ENCODE results near the gene CDH13. TPM values are rescaled to one million over a fixed set of nuclear protein-coding genes. Genes with fewer than 3 reads are reported as not detected.

The CDH13 gene
- total RNA-seq, 2 experiments from 2014 or later, result not detected

DNA sequence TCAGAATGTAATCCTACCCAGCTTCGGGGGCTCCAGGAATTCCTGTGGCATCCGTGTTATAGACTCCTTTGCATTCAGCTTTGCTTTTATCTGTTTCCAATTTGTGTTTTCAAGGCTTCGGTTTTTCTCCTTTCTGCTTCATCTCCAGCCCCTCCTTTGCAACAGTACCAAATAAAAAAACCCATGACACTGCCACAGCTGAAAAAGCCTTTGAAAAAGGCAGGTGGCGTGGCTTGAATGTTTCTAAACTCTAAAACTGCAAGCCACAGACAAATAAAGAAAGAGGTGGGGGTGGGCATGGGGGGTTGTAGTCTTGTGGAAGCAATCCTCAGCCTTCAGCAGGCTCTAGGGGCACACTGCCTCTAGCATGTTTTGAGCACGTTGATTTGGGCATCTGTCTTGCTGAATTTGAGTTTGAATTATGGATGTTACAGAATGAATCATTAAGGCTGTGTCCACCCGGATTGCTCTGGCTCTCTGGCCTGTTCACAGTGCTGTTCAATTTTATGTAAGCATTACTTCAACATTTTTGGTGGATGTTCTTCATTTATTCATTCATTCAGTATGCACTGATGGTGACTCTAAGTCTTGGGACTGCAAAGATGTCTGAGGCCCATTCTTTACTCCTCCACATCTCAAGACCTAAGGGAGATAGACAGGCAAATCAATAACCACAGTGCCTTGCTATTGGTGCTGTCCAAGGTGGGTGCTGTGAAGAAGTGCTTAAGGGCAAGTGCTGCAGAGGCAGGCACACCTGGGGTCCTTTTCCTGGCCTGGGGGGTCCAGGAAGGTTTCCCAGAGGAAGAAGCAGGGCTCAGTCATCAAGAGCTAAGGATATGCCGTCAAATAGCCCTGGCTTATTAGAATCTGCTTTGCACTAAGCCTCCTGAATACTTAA lies 77.4 kb downstream of the CDH13 start:
- intact Hi-C loops (cut with micrococcal nuclease), result no loop called here
- Mint-ChIP-seq H3K36me3 (no peaks in the 10 kb centered on the region), H3K27ac (no peak overlapping the region), H3K9me3 (no peaks in the 10 kb centered on the region), H3K4me3 (no peak overlapping the region), H3K27me3 (peaks cover 1% of the 10 kb centered on the region), H3K4me1 (ENCODE audit: low read depth) (peaks cover 11% of the 10 kb centered on the region)
- CTCF ChIA-PET, result no interaction called here
- POLR2A ChIA-PET, result no interaction called here
- DNase-seq, result no peak

DNA sequence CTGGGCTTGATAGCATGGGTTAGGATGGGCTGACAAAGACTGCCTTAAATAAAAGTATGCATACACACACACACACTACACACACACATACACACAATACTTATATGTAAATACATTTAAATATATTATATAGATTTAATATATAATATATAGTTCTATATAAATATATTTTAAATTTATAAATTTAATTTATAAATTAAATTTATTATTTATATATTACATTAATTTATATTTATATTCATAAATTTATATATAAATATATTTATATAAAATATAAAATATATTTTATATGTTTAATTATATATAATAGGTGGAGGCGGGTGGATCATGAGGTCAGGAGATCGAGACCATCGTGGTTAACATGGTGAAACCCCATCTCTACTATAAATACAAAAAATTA lies 83.2 kb downstream of the CDH13 start:
- H3K27me3 Mint-ChIP-seq, result no peaks in the 10 kb centered on the region
- CTCF ChIA-PET, result no interaction called here

DNA sequence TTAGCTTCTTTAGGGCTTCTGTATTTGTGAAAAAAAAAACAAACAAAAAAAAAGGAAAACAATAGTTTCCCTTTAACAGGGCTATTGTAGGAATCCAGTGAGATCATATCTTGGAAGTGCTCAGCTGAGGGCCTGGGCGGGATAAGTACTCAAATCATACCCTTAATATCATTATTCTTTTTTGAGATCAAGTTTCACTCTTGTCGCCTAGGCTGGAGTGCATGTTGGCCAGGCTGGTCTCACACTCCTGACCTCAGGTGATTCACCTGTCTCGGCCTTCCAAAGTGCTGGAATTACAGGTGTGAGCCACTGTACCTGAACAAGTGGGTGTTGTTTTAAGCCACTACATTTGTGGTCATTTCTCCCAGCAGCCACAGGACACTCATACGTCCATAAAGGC lies 87.0 kb downstream of the CDH13 start:
- Mint-ChIP-seq H3K27ac (no peak overlapping the region), H3K9me3 (no peaks in the 10 kb centered on the region), H3K4me3 (no peak overlapping the region), H3K36me3 (no peaks in the 10 kb centered on the region), H3K27me3 (no peaks in the 10 kb centered on the region), H3K4me1 (ENCODE audit: low read depth) (no peaks in the 10 kb centered on the region)
- DNase-seq, result no peak
- ChIA-PET CTCF (interaction anchor here (0.6 kb wide), 1 partner anchor 64 kb away, joined by 3 read pairs; no protein-coding TSS in a partner anchor), POLR2A (no interaction called here)
- intact Hi-C loops (cut with micrococcal nuclease), result no loop called here

More for the DNA sequence above, 83.2 kb downstream of the CDH13 start:
- no peak for DNase-seq
- POLR2A ChIA-PET, result no interaction called here
- no peaks in the 10 kb centered on the region for H3K36me3 Mint-ChIP-seq
- H3K9me3 Mint-ChIP-seq, result no peaks in the 10 kb centered on the region
- no peaks in the 10 kb centered on the region for H3K4me1 Mint-ChIP-seq (ENCODE audit: low read depth)
- H3K4me3 Mint-ChIP-seq, result no peak overlapping the region
- intact Hi-C loops (cut with micrococcal nuclease), result no loop called here
- H3K27ac Mint-ChIP-seq, result no peak overlapping the region

DNA sequence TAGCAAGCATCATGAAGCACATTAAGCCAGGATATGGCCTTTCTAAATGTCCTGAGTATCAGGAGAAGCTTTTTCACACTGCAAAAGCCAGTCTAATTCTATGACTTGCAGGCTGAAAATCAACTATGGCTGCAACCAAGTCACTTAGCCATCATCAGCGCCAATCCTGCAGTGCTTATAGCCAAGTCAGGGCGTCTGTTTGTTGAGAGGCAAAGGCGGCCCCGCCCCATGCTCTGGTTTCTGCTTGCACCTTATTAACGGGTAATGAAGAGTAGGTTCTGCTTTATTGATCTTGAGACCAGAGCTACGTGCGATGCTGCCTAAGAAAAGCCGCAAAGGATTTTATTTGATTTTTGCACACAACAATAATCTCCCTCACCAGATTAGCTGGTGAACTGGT lies 88.4 kb downstream of the CDH13 start:
- H3K36me3 Mint-ChIP-seq, result no peaks in the 10 kb centered on the region
- ChIA-PET CTCF (no interaction called here), POLR2A (no interaction called here)
- no peak overlapping the region for H3K27ac Mint-ChIP-seq
- no peaks in the 10 kb centered on the region for H3K27me3 Mint-ChIP-seq
- H3K4me1 Mint-ChIP-seq (ENCODE audit: low read depth), result no peaks in the 10 kb centered on the region
- H3K9me3 Mint-ChIP-seq, result no peaks in the 10 kb centered on the region
- intact Hi-C loops (cut with micrococcal nuclease), result no loop called here
- DNase-seq, result no peak
- H3K4me3 Mint-ChIP-seq, result no peak overlapping the region

DNA sequence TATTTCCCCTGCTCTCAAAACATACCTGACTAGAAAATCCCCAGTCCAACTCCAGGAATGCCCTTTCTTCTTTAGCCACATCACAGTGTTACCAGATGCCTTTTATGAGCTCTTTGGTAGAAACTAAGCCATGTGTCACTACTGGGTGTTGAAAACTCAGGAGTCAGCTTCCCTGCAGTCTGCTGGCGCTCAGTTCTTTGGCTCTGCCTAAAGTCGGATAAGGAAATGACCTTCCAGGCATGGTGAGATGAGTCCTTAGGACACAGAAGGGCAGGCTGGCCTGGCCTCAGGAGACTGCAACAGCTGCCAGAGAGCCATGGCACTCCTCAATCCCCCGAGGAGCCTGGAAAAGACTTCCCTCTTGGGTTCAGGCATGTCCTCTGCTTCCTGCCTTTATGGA lies 89.1 kb downstream of the CDH13 start:
- intact Hi-C loops (cut with micrococcal nuclease), result no loop called here
- Mint-ChIP-seq H3K27me3 (no peaks in the 10 kb centered on the region), H3K27ac (no peak overlapping the region), H3K36me3 (no peaks in the 10 kb centered on the region), H3K4me1 (ENCODE audit: low read depth) (no peaks in the 10 kb centered on the region), H3K4me3 (no peak overlapping the region), H3K9me3 (no peaks in the 10 kb centered on the region)
- no peak for DNase-seq
- ChIA-PET POLR2A (no interaction called here), CTCF (no interaction called here)

DNA sequence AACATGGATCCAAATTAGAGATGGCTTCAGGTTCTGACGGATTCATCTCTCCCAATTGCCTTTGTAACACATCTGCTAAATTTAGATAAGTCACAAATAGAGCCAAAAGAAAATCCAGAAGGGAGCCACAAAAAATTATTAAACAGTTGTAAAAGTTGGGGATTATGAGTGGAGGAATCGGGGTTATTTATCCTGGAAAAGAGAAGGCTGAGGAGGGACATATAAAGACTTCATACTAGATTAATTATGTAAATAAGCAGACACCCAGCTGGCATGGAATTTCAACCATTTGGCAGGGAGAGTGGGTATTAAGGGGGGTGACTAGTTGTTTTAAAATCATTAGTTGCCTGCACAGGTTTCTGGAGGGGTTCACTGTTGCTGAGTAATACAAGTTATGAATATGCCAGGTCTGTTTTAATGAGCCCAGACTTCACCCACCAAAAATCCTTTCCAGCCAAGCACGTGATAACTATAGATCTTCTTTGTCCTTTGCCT lies 89.6 kb downstream of the CDH13 start:
- Mint-ChIP-seq H3K27me3 (no peaks in the 10 kb centered on the region), H3K9me3 (no peaks in the 10 kb centered on the region), H3K4me1 (ENCODE audit: low read depth) (no peaks in the 10 kb centered on the region), H3K36me3 (no peaks in the 10 kb centered on the region), H3K4me3 (no peak overlapping the region), H3K27ac (no peak overlapping the region)
- ChIA-PET POLR2A (no interaction called here), CTCF (no interaction called here)
- intact Hi-C loops (cut with micrococcal nuclease), result no loop called here
- no peak for DNase-seq

DNA sequence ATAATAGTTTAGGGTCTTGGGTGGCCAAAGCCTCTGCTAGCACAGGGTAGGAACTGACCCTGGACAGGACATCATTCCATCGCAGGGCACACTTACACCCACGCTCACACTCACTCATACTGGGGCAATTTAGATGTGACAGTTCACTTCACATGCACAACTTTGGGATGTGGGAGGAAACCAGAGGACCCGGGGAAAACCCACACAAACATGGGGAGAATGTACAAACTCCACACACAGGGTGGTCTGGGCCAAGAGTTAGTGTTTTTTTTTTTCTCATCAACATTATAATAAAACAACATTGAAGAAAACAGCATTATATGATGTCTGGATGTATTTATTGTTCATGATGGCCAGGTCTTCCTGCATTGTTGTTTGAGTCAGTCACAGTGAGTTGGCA lies 93.6 kb downstream of the CDH13 start:
- intact Hi-C loops (cut with micrococcal nuclease), result no loop called here
- Mint-ChIP-seq H3K27me3 (no peaks in the 10 kb centered on the region), H3K4me3 (no peak overlapping the region), H3K36me3 (no peaks in the 10 kb centered on the region), H3K4me1 (ENCODE audit: low read depth) (no peaks in the 10 kb centered on the region), H3K27ac (no peak overlapping the region), H3K9me3 (no peaks in the 10 kb centered on the region)
- POLR2A ChIA-PET, result no interaction called here
- CTCF ChIA-PET, result no interaction called here
- no peak for DNase-seq

DNA sequence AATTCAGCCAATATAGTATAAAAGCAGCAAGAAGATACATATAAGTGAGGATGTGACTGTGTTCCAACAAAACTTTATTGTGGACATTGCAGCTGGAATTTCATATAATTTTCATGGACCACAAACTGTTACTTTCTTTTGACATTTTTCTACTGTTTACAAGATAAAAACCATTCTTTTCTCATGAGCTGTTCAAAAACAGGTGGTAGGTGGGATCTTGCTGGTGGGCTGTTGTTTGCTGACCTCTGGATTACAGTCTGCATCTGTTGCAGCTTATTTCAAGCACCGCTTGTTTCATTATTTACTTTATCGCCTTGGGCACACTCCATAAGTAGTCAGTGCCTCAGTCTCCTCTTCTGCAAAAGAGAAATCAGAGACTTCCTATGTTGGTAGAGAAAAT lies 99.5 kb downstream of the CDH13 start:
- Mint-ChIP-seq H3K4me1 (ENCODE audit: low read depth) (peaks cover 4% of the 10 kb centered on the region), H3K27ac (no peak overlapping the region), H3K9me3 (peaks cover 11% of the 10 kb centered on the region), H3K27me3 (no peaks in the 10 kb centered on the region), H3K36me3 (no peaks in the 10 kb centered on the region), H3K4me3 (no peak overlapping the region)
- no peak for DNase-seq
- ChIA-PET POLR2A (no interaction called here), CTCF (interaction anchor here (1.2 kb wide), 1 partner anchor 9 kb away, joined by 3 read pairs; no protein-coding TSS in a partner anchor)
- intact Hi-C loops (cut with micrococcal nuclease), result no loop called here

DNA sequence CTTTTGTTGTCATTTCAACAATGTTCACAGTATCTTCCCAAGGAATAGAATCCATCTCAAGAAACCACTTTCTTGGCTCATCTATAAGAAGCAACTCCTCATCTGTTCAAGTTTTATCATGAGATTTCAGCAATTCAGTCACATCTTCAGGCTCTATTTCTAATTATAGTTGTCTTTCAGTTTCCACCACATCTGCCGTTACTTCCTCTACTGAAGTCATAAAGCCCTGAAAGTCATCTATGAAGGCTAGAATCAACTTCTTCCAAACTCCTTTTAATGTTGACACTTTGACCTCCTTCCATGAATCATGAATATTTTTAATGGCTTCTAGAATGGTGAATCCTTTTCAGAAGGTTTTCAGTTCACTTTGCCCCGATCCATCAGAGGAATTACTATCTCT lies 102.1 kb downstream of the CDH13 start:
- POLR2A ChIA-PET, result no interaction called here
- Mint-ChIP-seq H3K9me3 (peaks cover 11% of the 10 kb centered on the region), H3K4me1 (ENCODE audit: low read depth) (peaks cover 4% of the 10 kb centered on the region), H3K27me3 (no peaks in the 10 kb centered on the region), H3K4me3 (no peak overlapping the region), H3K36me3 (no peaks in the 10 kb centered on the region), H3K27ac (no peak overlapping the region)
- no peak for DNase-seq
- CTCF ChIA-PET, result no interaction called here
- intact Hi-C loops (cut with micrococcal nuclease), result no loop called here

DNA sequence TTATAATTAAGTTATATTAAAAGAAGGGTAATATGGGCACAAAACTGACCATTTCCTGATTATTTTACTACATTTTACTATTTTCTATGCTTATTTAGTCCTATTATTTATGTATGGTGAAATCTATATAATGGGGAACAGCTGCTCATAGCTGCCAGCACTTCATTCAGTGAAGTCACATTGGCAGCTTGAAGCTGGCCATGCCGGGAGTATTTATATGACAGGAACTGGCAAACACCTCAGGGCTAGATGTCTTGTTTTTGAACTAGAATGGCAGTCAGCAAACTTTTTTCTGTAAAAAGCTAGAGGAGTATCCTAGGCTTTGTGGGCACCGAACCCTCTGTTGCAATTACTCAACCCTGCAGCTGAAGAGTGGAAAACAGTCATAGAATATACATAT lies 104.1 kb downstream of the CDH13 start:
- H3K9me3 Mint-ChIP-seq, result peaks cover 11% of the 10 kb centered on the region

DNA sequence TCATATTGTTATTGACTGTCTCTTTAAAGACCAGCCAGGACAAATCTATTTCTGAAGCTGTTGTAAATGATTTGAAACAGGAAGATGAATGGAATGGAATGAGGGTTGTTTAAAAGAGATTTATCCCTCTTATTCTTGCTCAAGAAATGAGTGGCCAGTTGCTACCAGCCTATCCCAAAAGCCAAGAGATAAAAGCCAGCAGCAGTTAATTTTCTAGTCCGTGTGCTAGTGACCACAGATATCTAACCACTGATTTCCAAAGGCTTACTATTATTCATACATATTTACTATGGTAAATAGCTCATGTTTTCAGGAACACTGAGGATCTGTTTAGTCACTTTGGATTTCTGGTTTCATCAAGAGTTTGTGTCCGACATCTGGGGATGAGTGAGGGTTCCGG lies 105.7 kb downstream of the CDH13 start:
- Mint-ChIP-seq H3K27ac (no peak overlapping the region), H3K4me3 (no peak overlapping the region), H3K4me1 (ENCODE audit: low read depth) (peaks cover 4% of the 10 kb centered on the region), H3K9me3 (peaks cover 11% of the 10 kb centered on the region), H3K27me3 (no peaks in the 10 kb centered on the region), H3K36me3 (no peaks in the 10 kb centered on the region)
- no peak for DNase-seq
- ChIA-PET POLR2A (no interaction called here), CTCF (no interaction called here)
- intact Hi-C loops (cut with micrococcal nuclease), result no loop called here

More for the DNA sequence above, 104.1 kb downstream of the CDH13 start:
- POLR2A ChIA-PET, result no interaction called here
- no peak overlapping the region for H3K27ac Mint-ChIP-seq
- no peaks in the 10 kb centered on the region for H3K36me3 Mint-ChIP-seq
- DNase-seq, result no peak
- CTCF ChIA-PET, result no interaction called here
- peaks cover 4% of the 10 kb centered on the region for H3K4me1 Mint-ChIP-seq (ENCODE audit: low read depth)
- no peak overlapping the region for H3K4me3 Mint-ChIP-seq
- intact Hi-C loops (cut with micrococcal nuclease), result no loop called here
- H3K27me3 Mint-ChIP-seq, result no peaks in the 10 kb centered on the region

DNA sequence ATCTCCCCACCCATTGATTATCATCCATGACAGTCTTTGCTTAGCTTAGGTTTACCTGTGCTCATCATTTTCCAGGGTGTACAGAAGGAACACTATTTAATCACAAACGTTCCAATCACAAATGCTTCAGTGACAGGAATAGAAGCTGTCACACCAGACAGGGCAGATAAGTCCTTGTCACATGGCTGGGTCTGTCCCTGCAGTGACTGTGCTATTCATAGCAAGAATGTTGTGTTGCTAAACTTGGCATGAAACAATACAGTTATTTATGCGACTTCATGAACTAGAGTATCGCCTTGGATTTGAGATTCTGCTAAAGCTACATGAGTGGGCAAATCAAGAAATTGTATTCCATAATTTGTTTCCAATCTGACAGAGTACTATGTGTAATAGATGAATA lies 108.4 kb downstream of the CDH13 start:
- peaks cover 2% of the 10 kb centered on the region for H3K27me3 Mint-ChIP-seq

DNA sequence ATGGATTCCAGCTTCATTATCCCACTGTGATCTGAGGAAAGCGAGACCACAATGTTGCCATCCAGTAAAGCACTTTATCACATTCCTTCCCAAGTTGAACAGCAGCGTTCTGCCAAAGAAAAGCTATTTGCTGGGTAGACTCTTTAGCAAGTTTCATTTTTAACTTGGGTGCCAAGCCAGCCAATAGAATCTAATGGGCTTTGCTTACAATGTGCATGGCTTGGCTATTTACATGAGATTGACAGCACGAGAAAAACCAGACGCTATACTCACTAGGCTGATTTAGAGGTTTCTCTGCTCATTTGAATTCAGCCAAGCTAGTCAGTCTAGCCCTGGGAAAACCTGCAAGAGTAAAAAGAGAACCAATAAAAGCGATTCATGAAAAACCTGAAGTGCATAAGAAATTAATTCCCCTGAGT lies 108.9 kb downstream of the CDH13 start:
- H3K27me3 Mint-ChIP-seq, result peaks cover 2% of the 10 kb centered on the region
- intact Hi-C loops (cut with micrococcal nuclease), result loop anchor here (5.0 kb wide), 1 partner anchor 98 kb away; no protein-coding TSS in a partner anchor
- H3K4me3 Mint-ChIP-seq, result no peak overlapping the region
- ChIA-PET CTCF (interaction anchor here (0.6 to 1.3 kb wide), 2 partner anchors 10 to 95 kb away, joined by 3 to 4 read pairs; no protein-coding TSS in a partner anchor), POLR2A (no interaction called here)
- H3K27ac Mint-ChIP-seq, result no peak overlapping the region
- H3K36me3 Mint-ChIP-seq, result no peaks in the 10 kb centered on the region
- DNase-seq, result no peak
- no peaks in the 10 kb centered on the region for H3K4me1 Mint-ChIP-seq (ENCODE audit: low read depth)
- H3K9me3 Mint-ChIP-seq, result no peaks in the 10 kb centered on the region

More for the DNA sequence above, 108.4 kb downstream of the CDH13 start:
- DNase-seq, result no peak
- no peak overlapping the region for H3K4me3 Mint-ChIP-seq
- ChIA-PET CTCF (interaction anchor here (0.6 to 1.3 kb wide), 2 partner anchors 9 to 95 kb away, joined by 3 to 4 read pairs; no protein-coding TSS in a partner anchor), POLR2A (no interaction called here)
- H3K27ac Mint-ChIP-seq, result no peak overlapping the region
- H3K4me1 Mint-ChIP-seq (ENCODE audit: low read depth), result no peaks in the 10 kb centered on the region
- peaks cover under 1% of the 10 kb centered on the region for H3K9me3 Mint-ChIP-seq
- intact Hi-C loops (cut with micrococcal nuclease), result loop anchor here (5.0 kb wide), 1 partner anchor 98 kb away; no protein-coding TSS in a partner anchor
- no peaks in the 10 kb centered on the region for H3K36me3 Mint-ChIP-seq
